ENCODE data around the gene KIAA0513.

KIAA0513 gene

GRCh38 chr16:85079785-85080570, 52.4 kb downstream of the KIAA0513 start:
- H3K4me1 ChIP-seq (ENCODE audit: insufficient read depth, low read length, severe bottlenecking): no peaks in the 10 kb centered on the region
- H3F3A ChIP-seq (ENCODE audit: insufficient read depth, low read length): no peaks in the 10 kb centered on the region
- peaks cover 11% of the 10 kb centered on the region for H3K27me3 ChIP-seq (ENCODE audit: insufficient read depth, low read length)
- no peak overlapping the region for H2AFZ ChIP-seq (ENCODE audit: low read length)
- no peaks in the 10 kb centered on the region for H3K36me3 ChIP-seq (ENCODE audit: insufficient read depth, low read length)
- no peak overlapping the region for H3K27ac ChIP-seq (ENCODE audit: low read depth, low read length, poor library complexity, severe bottlenecking)
- H3K9ac ChIP-seq (ENCODE audit: low read length): no peak overlapping the region
- no peaks in the 10 kb centered on the region for H4K20me1 ChIP-seq (ENCODE audit: insufficient read depth, low read length)
- H3K4me3 ChIP-seq (ENCODE audit: low read depth, low read length, poor library complexity, severe bottlenecking): no peak overlapping the region
- H3K4me2 ChIP-seq (ENCODE audit: low read length): no peak overlapping the region
- no peak for TF ChIP-seq EZH2 (IDR thresholded peaks at IDR 0.05; ENCODE audit: borderline replicate concordance, low read length)
- TF ChIP-seq, protein P1, sequence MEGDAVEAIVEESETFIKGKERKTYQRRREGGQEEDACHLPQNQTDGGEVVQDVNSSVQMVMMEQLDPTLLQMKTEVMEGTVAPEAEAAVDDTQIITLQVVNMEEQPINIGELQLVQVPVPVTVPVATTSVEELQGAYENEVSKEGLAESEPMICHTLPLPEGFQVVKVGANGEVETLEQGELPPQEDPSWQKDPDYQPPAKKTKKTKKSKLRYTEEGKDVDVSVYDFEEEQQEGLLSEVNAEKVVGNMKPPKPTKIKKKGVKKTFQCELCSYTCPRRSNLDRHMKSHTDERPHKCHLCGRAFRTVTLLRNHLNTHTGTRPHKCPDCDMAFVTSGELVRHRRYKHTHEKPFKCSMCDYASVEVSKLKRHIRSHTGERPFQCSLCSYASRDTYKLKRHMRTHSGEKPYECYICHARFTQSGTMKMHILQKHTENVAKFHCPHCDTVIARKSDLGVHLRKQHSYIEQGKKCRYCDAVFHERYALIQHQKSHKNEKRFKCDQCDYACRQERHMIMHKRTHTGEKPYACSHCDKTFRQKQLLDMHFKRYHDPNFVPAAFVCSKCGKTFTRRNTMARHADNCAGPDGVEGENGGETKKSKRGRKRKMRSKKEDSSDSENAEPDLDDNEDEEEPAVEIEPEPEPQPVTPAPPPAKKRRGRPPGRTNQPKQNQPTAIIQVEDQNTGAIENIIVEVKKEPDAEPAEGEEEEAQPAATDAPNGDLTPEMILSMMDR (IDR thresholded peaks at IDR 0.05; ENCODE audit: low read length): no peak
- H3K9me2 ChIP-seq (ENCODE audit: low read depth, low read length): no peaks in the 10 kb centered on the region
- H3K9me3 ChIP-seq (ENCODE audit: low read length): no peaks in the 10 kb centered on the region
- no peaks in the 10 kb centered on the region for H3K79me2 ChIP-seq (ENCODE audit: insufficient read depth, low read length)

GRCh38 chr16:85081038-85081437, 53.4 kb downstream of the KIAA0513 start:
- H3K9ac ChIP-seq (ENCODE audit: low read length): no peak overlapping the region
- H3K9me3 ChIP-seq (ENCODE audit: low read length): no peaks in the 10 kb centered on the region
- TF ChIP-seq EZH2 (IDR thresholded peaks at IDR 0.05; ENCODE audit: borderline replicate concordance, low read length): no peak
- TF ChIP-seq, protein P1 (IDR thresholded peaks at IDR 0.05; ENCODE audit: low read length): no peak
- H4K20me1 ChIP-seq (ENCODE audit: insufficient read depth, low read length): no peaks in the 10 kb centered on the region
- H3K9me2 ChIP-seq (ENCODE audit: low read depth, low read length): no peaks in the 10 kb centered on the region
- no peak overlapping the region for H2AFZ ChIP-seq (ENCODE audit: low read length)
- H3K27ac ChIP-seq (ENCODE audit: low read depth, low read length, poor library complexity, severe bottlenecking): no peak overlapping the region
- H3K27me3 ChIP-seq (ENCODE audit: insufficient read depth, low read length): peaks cover 11% of the 10 kb centered on the region
- H3K4me3 ChIP-seq (ENCODE audit: low read depth, low read length, poor library complexity, severe bottlenecking): no peak overlapping the region
- no peaks in the 10 kb centered on the region for H3K4me1 ChIP-seq (ENCODE audit: insufficient read depth, low read length, severe bottlenecking)
- H3K79me2 ChIP-seq (ENCODE audit: insufficient read depth, low read length): no peaks in the 10 kb centered on the region
- H3K4me2 ChIP-seq (ENCODE audit: low read length): no peak overlapping the region
- H3F3A ChIP-seq (ENCODE audit: insufficient read depth, low read length): no peaks in the 10 kb centered on the region
- no peaks in the 10 kb centered on the region for H3K36me3 ChIP-seq (ENCODE audit: insufficient read depth, low read length)

DNA sequence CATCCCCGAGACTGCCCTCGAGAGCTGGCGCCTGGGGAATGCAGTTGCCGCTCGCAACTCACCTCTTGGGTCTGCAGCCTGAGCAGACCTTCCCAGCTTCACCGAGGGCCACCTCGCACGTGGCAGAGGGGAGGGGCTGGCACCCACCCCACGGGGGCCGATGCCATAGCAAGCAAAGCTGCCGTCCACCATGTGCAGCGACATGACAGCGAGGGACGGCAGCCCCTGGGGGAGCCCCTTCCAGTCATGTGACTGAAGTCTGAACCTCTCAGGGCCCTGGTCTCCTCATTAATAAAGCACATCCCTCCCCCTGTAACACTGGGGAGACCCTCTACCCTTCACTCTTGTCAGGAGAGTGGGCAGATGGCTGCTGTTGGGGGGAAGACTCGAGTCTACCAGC, 54.2 kb downstream of the KIAA0513 start:
- no peaks in the 10 kb centered on the region for H3K79me2 ChIP-seq (ENCODE audit: insufficient read depth, low read length)
- TF ChIP-seq, protein P1 (IDR thresholded peaks at IDR 0.05; ENCODE audit: low read length): no peak
- TF ChIP-seq EZH2 (IDR thresholded peaks at IDR 0.05; ENCODE audit: borderline replicate concordance, low read length): no peak
- no peaks in the 10 kb centered on the region for H3K9me2 ChIP-seq (ENCODE audit: low read depth, low read length)
- no peaks in the 10 kb centered on the region for H3K36me3 ChIP-seq (ENCODE audit: insufficient read depth, low read length)
- H3F3A ChIP-seq (ENCODE audit: insufficient read depth, low read length): no peaks in the 10 kb centered on the region
- no peak overlapping the region for H3K4me3 ChIP-seq (ENCODE audit: low read depth, low read length, poor library complexity, severe bottlenecking)
- H3K9ac ChIP-seq (ENCODE audit: low read length): no peak overlapping the region
- H3K4me1 ChIP-seq (ENCODE audit: insufficient read depth, low read length, severe bottlenecking): no peaks in the 10 kb centered on the region
- H2AFZ ChIP-seq (ENCODE audit: low read length): no peak overlapping the region
- no peaks in the 10 kb centered on the region for H3K9me3 ChIP-seq (ENCODE audit: low read length)
- H3K27me3 ChIP-seq (ENCODE audit: insufficient read depth, low read length): peaks cover 11% of the 10 kb centered on the region
- H3K27ac ChIP-seq (ENCODE audit: low read depth, low read length, poor library complexity, severe bottlenecking): no peak overlapping the region
- no peaks in the 10 kb centered on the region for H4K20me1 ChIP-seq (ENCODE audit: insufficient read depth, low read length)
- H3K4me2 ChIP-seq (ENCODE audit: low read length): no peak overlapping the region

All from OCI-LY1 (cell line).